GM21447 (cell line): Measurements from ENCODE around the gene CEMP1.

Experiments
- ATAC-seq: cut with Tn5 transposase; IDR thresholded peaks from one replicate; pipeline ENCODE4 v1.9.1; 2021; ENCODE audit not compliant: unreplicated experiment

The CEMP1 gene

GRCh38 chr16:2505695-2506094, 25.5 kb downstream of the CEMP1 start:
- ATAC-seq, result no peak

- ATAC-seq, result no peak
Measured at GRCh38 chr16:2501946-2502895, 29.0 kb downstream of the CEMP1 start.

GRCh38 chr16:2500918-2501750, 30.1 kb downstream of the CEMP1 start:
- no peak for ATAC-seq

- ATAC-seq, result no peak
Measured at GRCh38 chr16:2500430-2500917, 30.7 kb downstream of the CEMP1 start.

- ATAC-seq, result no peak
Measured at GRCh38 chr16:2499890-2500429, 31.2 kb downstream of the CEMP1 start.

GRCh38 chr16:2499454-2499853, 31.8 kb downstream of the CEMP1 start:
- ATAC-seq, result no peak

- no peak for ATAC-seq
Measured at GRCh38 chr16:2498531-2499253, 32.5 kb downstream of the CEMP1 start.

GRCh38 chr16:2497695-2498484, 33.3 kb downstream of the CEMP1 start:
- no peak for ATAC-seq

GRCh38 chr16:2497116-2497630, 34.0 kb downstream of the CEMP1 start:
- ATAC-seq, result no peak

GRCh38 chr16:2496223-2497115, 34.7 kb downstream of the CEMP1 start:
- no peak for ATAC-seq

- no peak for ATAC-seq
Measured at GRCh38 chr16:2495041-2495440, 36.2 kb downstream of the CEMP1 start.

GRCh38 chr16:2494616-2495015, 36.6 kb downstream of the CEMP1 start:
- ATAC-seq, result no peak

GRCh38 chr16:2493605-2494004, 37.6 kb downstream of the CEMP1 start:
- no peak for ATAC-seq

- ATAC-seq, result no peak
Measured at GRCh38 chr16:2492292-2492691, 38.9 kb downstream of the CEMP1 start.

GRCh38 chr16:2490190-2491105, 40.8 kb downstream of the CEMP1 start:
- ATAC-seq, result no peak

- ATAC-seq, result no peak
Measured at GRCh38 chr16:2489581-2489980, 41.6 kb downstream of the CEMP1 start.

- ATAC-seq, result no peak
Measured at GRCh38 chr16:2487903-2488531, 43.2 kb downstream of the CEMP1 start.
